GM23338 (cell line): ENCODE data around the gene ESPNL.

Experiments
- CREB1 ChIP-seq: fragments of 250-450 bp; sonication (Bioruptor Pico); IDR thresholded peaks from 2 replicates; pipeline ENCODE4 v1.5.0; 2020; ENCODE audit warnings: low read depth, mild to moderate bottlenecking, moderate library complexity
- CTCF ChIP-seq, 2 experiments: fragments of 200-600 bp in 1 of 2; sonication (generic) in 1 of 2; conservative IDR thresholded peaks; 2 replicates each; pipeline versions ENCODE4 v1.5.1 to v1.6.1; 2016 to 2017; ENCODE audit warnings: antibody characterized with exemption in 2 of 2, low read depth in 2 of 2, mild to moderate bottlenecking in 2 of 2, moderate library complexity in 1 of 2
- EZH2 ChIP-seq: fragments of 200-600 bp; sonication (generic); IDR thresholded peaks from one replicate; pipeline ENCODE4 v1.8.0; 2017; ENCODE audit warnings: antibody characterized with exemption, mild to moderate bottlenecking, low read depth; ENCODE audit not compliant: unreplicated experiment
- EZH2phosphoT487 ChIP-seq: fragments of 200-600 bp; sonication (generic); IDR thresholded peaks from one replicate; pipeline ENCODE4 v1.8.1; 2018; ENCODE audit warnings: antibody characterized with exemption; ENCODE audit not compliant: unreplicated experiment
- POLR2AphosphoS5 ChIP-seq: IDR thresholded peaks from 2 replicates; pipeline ENCODE4 v1.6.1; 2016; ENCODE audit warnings: antibody characterized with exemption, low read depth
- REST ChIP-seq: IDR thresholded peaks from one replicate; pipeline ENCODE4 v1.6.1; 2018; ENCODE audit warnings: antibody characterized with exemption; ENCODE audit not compliant: unreplicated experiment

DNA sequence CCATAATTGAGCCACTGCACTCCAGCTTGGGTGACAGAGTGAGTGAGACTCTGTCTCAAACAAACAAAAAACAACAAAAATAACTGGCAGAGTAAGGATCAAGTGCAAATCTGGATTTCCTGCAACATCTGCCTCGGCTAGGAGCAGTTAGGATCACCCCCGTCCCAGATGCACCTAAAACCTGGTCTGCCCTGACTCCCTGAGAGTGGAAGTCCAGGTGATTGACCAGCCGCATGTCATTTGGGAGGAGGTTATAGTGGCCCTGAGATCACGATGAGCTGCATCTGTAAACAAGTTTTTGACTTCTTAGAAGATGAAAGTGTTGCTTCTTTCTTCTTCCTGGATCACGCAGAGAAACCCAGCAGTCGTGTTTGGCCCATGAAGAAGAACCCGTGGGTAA lies 5.0 kb upstream of the ESPNL start:
- no peak for TF ChIP-seq CTCF (conservative IDR thresholded peaks at IDR 0.05; ENCODE audit: low read depth in 2 of 2)
- no peak for TF ChIP-seq EZH2
- TF ChIP-seq POLR2AphosphoS5, result no peak
- no peak for TF ChIP-seq EZH2phosphoT487
- no peak for TF ChIP-seq REST
- TF ChIP-seq CREB1, result no peak
